ENCODE data around the gene PPP1R9A.

The PPP1R9A gene

GRCh38 chr7:95263785-95264362 lies 356.5 kb downstream of the PPP1R9A start:
- TF ChIP-seq GLIS3 (CRISPR knock-in tag; IDR thresholded peaks at IDR 0.05) (no peak), CREB5 (CRISPR knock-in tag; IDR thresholded peaks at IDR 0.05; ENCODE audit: low read depth) (no peak), PPARA (CRISPR knock-in tag; IDR thresholded peaks at IDR 0.05; ENCODE audit: borderline replicate concordance) (no peak), ZNF70 (CRISPR knock-in tag; IDR thresholded peaks at IDR 0.05) (no peak), ZFP3 (CRISPR knock-in tag; IDR thresholded peaks at IDR 0.05) (no peak), ARNTL (CRISPR knock-in tag; IDR thresholded peaks at IDR 0.05; ENCODE audit: borderline replicate concordance, low read depth) (no peak), ZNF565 (CRISPR knock-in tag; conservative IDR thresholded peaks at IDR 0.05; ENCODE audit: low read depth) (no peak), RARB (CRISPR knock-in tag; IDR thresholded peaks at IDR 0.05) (no peak), ZC3H10 (CRISPR knock-in tag; IDR thresholded peaks at IDR 0.05) (no peak)
- no peak for ATAC-seq

- TF ChIP-seq RARB (CRISPR knock-in tag; IDR thresholded peaks at IDR 0.05) (peak; percentile 86), CREB5 (CRISPR knock-in tag; IDR thresholded peaks at IDR 0.05; ENCODE audit: low read depth) (peak; percentile 58; the same call in 1 of the 2 replicates), SNAI2 (CRISPR knock-in tag; IDR thresholded peaks at IDR 0.05) (peak; percentile 82), ZFP3 (CRISPR knock-in tag; IDR thresholded peaks at IDR 0.05) (peak; percentile 75), PATZ1 (CRISPR knock-in tag; IDR thresholded peaks at IDR 0.05; ENCODE audit: borderline replicate concordance) (peak; percentile 82; the same call in 1 of the 2 replicates), CSDC2 (CRISPR knock-in tag; IDR thresholded peaks at IDR 0.05) (0 out of 2 replicates have a peak, but pooled peaks have one; percentile 24), POU6F1 (CRISPR knock-in tag; IDR thresholded peaks at IDR 0.05; ENCODE audit: borderline replicate concordance, low read depth) (no peak), OSR1 (CRISPR knock-in tag; IDR thresholded peaks at IDR 0.05) (no peak), TSHZ2 (CRISPR knock-in tag; IDR thresholded peaks at IDR 0.05) (no peak), ESRRG (CRISPR knock-in tag; IDR thresholded peaks at IDR 0.05) (no peak), BACH2 (CRISPR knock-in tag; IDR thresholded peaks at IDR 0.05; ENCODE audit: borderline replicate concordance) (no peak), CSRNP3 (CRISPR knock-in tag; IDR thresholded peaks at IDR 0.05) (no peak), ARNTL (CRISPR knock-in tag; IDR thresholded peaks at IDR 0.05; ENCODE audit: borderline replicate concordance, low read depth) (no peak), ISL1 (CRISPR knock-in tag; IDR thresholded peaks at IDR 0.05) (peak; percentile 78), ZC3H10 (CRISPR knock-in tag; IDR thresholded peaks at IDR 0.05) (peak; percentile 98), TOX (CRISPR knock-in tag; IDR thresholded peaks at IDR 0.05; ENCODE audit: borderline replicate concordance) (peak; percentile 97)
- peak; percentile 98 for ATAC-seq
These were observed 357.0 kb downstream of the PPP1R9A start for GRCh38 chr7:95264363-95264891.

All from SK-N-SH treated with all-trans-retinoic acid at 6 μM for 48 hours (cell line).